ENCODE results near the gene PLCXD3. TPM values are rescaled to one million over a fixed set of nuclear protein-coding genes. Genes with fewer than 3 reads are reported as not detected.

PLCXD3 gene
- total and polyA plus RNA-seq, 2 of the 8 experiments (the other 6 are each of a cell fraction or from before 2014, with no cell fraction given), result 0.03 to 0.07 TPM

GRCh38 chr5:41425736-41426135 is 84.7 kb downstream of the PLCXD3 start:
- H4K8ac ChIP-seq (ENCODE audit: extremely low read depth, insufficient read depth, low read length), result no peak overlapping the region
- FAIRE-seq (no peak), DNase-seq (ENCODE audit: low read depth in 1 of 2, low spot score in 2 of 2) (no peak)
- H3K23ac ChIP-seq (ENCODE audit: insufficient read length), result no peak overlapping the region
- H3K9me3 ChIP-seq (ENCODE audit: insufficient read depth in 2 of 2, low read depth in 1 of 2, low read length in 1 of 2), result no peaks in the 10 kb centered on the region
- no peak overlapping the region for H2BK20ac ChIP-seq (ENCODE audit: low read length)
- H3K23me2 ChIP-seq (ENCODE audit: low read depth, low read length), result no peaks in the 10 kb centered on the region
- no peak overlapping the region for H3K4me3 ChIP-seq (ENCODE audit: extremely low read depth in 1 of 4, insufficient read depth in 2 of 4, low read depth in 3 of 4, low read length in 4 of 4)
- H2BK5ac ChIP-seq (ENCODE audit: low read depth, low read length), result no peak overlapping the region
- H3K4me2 ChIP-seq (ENCODE audit: insufficient read depth in 1 of 2, low read depth in 2 of 2, low read length in 2 of 2), result no peak overlapping the region
- no peak for TF ChIP-seq SP2 (IDR thresholded peaks at IDR 0.05; ENCODE audit: low read length)
- no peak for TF ChIP-seq FOSL1 (IDR thresholded peaks at IDR 0.05; ENCODE audit: insufficient read depth, low read depth, low read length)
- no peak for TF ChIP-seq TCF12 (IDR thresholded peaks at IDR 0.05; ENCODE audit: low read depth, low read length)
- TF ChIP-seq RNF2 (IDR thresholded peaks at IDR 0.05; ENCODE audit: borderline replicate concordance, low read depth, low read length, missing control alignments, poor library complexity, severe bottlenecking), result no peak
- TF ChIP-seq SIX5 (IDR thresholded peaks at IDR 0.05; ENCODE audit: low read depth, low read length), result no peak
- TF ChIP-seq POLR2A (IDR thresholded peaks at IDR 0.05; ENCODE audit: control extremely low read depth in 1 of 2, low read depth in 2 of 2, low read length in 2 of 2), result no peak
- no peak for TF ChIP-seq MAFK (IDR thresholded peaks at IDR 0.05; ENCODE audit: low read depth, low read length)
- no peak for TF ChIP-seq SIN3A (conservative IDR thresholded peaks at IDR 0.05 in 1 of 2, IDR thresholded peaks at IDR 0.05 in 1 of 2; ENCODE audit: low read depth in 1 of 2, low read length in 2 of 2)
- POLR2A ChIA-PET (ENCODE audit: partially characterized antibody), result no interaction called here
- H2BK12ac ChIP-seq (ENCODE audit: low read depth, low read length), result no peak overlapping the region
- no peaks in the 10 kb centered on the region for H3K79me1 ChIP-seq (ENCODE audit: low read depth, low read length)
- H4K20me1 ChIP-seq (replicated peaks in 1 of 2; ENCODE audit: control insufficient read depth in 1 of 2, insufficient read depth in 2 of 2, low read length in 2 of 2), result no peaks in the 10 kb centered on the region
- no peak overlapping the region for H3K9ac ChIP-seq (replicated peaks in 1 of 4; ENCODE audit: extremely low read depth in 1 of 4, low read depth in 3 of 4, low read length in 3 of 4)
- CTCF ChIA-PET (ENCODE audit: partially characterized antibody), result no interaction called here
- no peak overlapping the region for H2BK15ac ChIP-seq (ENCODE audit: low read length)
- H3K56ac ChIP-seq (replicated peaks; ENCODE audit: insufficient read length, low read depth, low read length), result no peak overlapping the region
- H2AK5ac ChIP-seq (ENCODE audit: low read depth, low read length), result no peak overlapping the region
- no peak overlapping the region for H2AFZ ChIP-seq (ENCODE audit: low read length)
- 93% methylated on average over 3 of the region's 3 CpGs; no CpG with 5 or more reads in 1 of the 2 experiments for WGBS, 2 experiments (ENCODE audit: extremely low coverage in 1 of 2, insufficient coverage in 1 of 2, insufficient read length in 1 of 2, insufficient replicate concordance in 2 of 2, low coverage in 1 of 2, low lambda C conversion rate in 2 of 2, missing lambda C conversion rate in 1 of 2)
- H2BK120ac ChIP-seq (replicated peaks; ENCODE audit: low read depth, low read length), result no peak overlapping the region
- H3K27me3 ChIP-seq (replicated peaks in 1 of 4; ENCODE audit: control insufficient read depth in 3 of 4, extremely low read depth in 1 of 4, insufficient read depth in 3 of 4, low read length in 3 of 4), result no peaks in the 10 kb centered on the region
- no peaks in the 10 kb centered on the region for H3K79me2 ChIP-seq (ENCODE audit: control insufficient read depth in 1 of 2, insufficient read depth in 2 of 2, low read length in 2 of 2)
- H3K14ac ChIP-seq (ENCODE audit: insufficient read length), result no peak overlapping the region
- H3K18ac ChIP-seq (ENCODE audit: extremely low read depth, low read length), result no peak overlapping the region
- H3K36me3 ChIP-seq (ENCODE audit: control insufficient read depth in 2 of 4, insufficient read depth in 4 of 4, low read length in 3 of 4), result no peaks in the 10 kb centered on the region
- H3K4me1 ChIP-seq (replicated peaks in 1 of 4; ENCODE audit: control insufficient read depth in 3 of 4, insufficient read depth in 4 of 4, low read length in 3 of 4), result peaks cover 0 to 3% (median 0%) of the 10 kb centered on the region in 4 experiments; a peak in 1 of 7 replicates
- H4K91ac ChIP-seq (replicated peaks; ENCODE audit: insufficient read length, low read length), result no peak overlapping the region
- no peak overlapping the region for H3K27ac ChIP-seq (ENCODE audit: low read depth, low read length)
- no peak overlapping the region for H3K4ac ChIP-seq (replicated peaks; ENCODE audit: insufficient read length, low read depth, low read length)
- no peak overlapping the region for H4K5ac ChIP-seq (ENCODE audit: insufficient read length, low read depth, low read length)
